ENCODE results near the gene CRTC1.

The CRTC1 gene

DNA sequence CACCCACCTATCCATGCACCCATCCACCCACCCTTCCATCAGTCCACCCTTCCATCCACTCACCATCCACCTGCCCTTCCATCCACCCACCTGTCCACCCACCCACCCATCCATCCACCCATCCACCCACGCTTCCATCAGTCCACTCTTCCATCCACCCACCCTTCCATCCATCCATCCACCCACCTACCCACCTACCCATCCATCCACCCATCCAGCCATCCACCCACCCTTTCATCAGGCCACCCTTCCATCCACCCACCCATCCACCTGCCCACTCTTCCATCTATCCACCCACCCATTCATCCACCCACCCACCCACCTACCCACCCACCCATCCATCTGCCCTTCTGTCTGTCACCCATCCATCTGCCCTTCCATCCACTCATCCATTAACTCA, 29.6 kb upstream of the CRTC1 start:
- DNase-seq (ENCODE audit: low read depth), result no peak

DNA sequence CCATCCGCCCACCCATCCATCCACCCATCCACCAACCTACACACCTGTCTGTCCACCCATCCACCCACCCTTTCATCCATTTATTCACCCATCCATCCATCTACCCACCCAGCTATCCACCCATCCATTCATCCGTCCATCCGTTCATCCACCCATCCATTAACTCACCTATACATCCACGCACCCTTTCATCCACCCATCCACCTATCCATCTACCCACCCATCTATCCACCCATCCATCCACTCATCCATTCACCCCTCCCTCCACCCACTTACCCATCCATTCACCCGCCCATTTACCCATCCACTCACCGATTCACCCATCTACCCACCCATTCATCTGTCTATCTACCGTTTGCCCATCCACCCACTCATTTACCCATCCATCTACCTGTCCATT, 29.0 kb upstream of the CRTC1 start:
- no peak for DNase-seq (ENCODE audit: low read depth)

DNA sequence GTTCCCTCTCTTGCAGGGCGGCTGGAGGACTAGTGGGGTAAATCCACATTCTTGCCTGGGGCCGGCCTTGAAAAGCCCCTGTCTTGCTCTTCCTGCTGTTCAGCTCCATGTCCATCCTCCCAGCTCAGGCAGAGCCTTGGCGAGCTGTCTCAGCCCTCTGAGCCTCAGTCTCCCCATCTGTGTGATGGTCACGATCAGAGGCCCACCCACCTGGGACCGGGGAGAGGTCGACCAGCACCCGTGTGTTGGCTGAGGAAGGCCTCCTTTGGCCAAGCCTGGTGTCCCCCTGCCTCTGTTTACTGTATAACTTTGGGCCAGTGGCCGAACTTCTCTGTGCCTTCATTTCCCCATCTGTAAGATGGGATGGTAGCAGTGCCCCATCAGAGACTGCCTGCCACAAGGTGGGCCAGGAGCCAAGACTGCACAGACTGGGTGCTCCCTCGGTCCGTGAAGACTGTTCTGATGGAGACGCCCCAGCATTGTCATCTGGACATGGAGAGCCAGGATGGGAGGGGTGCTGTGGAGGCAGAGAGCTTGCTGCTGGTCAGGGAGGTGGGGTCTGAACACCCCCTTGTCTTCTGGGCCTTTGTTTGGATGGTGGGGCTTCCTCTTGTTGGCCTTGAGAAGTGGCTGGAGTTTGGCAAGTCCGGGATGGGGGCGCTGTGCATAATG, 28.2 kb upstream of the CRTC1 start:
- no peak for DNase-seq (ENCODE audit: low read depth)

DNA sequence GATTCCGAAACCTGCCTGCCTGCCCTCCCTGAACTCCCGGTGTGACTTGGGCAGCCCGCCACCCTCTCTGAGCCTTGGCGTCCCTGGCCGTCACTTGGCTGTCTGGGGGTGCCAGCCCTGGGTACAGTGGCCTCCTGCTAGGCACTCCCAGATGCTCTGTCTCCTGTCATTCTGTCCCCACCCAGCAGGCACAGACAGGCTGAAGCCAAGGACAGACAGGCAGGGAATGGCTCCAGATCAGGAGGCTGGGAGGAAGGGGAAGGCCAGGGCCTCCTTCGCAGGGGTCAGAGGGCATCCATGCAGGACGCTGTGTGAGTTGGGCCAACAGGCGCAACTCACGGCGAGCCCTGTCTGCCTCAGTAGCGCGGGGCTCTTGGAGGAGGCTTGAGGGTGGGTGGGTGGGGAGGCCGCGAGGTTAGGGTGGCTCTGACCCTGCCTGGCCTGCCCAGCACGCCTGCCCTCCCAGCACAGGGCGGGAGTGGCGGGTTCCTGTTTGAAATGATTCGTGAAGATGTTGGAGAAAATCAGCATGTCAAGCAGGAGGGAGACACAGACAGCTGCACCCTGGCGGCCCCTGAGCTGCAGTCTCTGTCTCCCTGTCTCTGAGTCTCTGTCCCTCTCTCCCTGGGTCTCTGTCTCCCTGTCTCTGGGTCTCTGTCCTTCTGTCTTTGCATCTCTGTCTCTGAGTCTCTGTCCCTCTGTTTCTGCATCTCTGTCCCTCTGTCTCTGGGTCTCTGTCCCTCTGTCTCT, 27.0 kb upstream of the CRTC1 start:
- DNase-seq (ENCODE audit: low read depth), result no peak

DNA sequence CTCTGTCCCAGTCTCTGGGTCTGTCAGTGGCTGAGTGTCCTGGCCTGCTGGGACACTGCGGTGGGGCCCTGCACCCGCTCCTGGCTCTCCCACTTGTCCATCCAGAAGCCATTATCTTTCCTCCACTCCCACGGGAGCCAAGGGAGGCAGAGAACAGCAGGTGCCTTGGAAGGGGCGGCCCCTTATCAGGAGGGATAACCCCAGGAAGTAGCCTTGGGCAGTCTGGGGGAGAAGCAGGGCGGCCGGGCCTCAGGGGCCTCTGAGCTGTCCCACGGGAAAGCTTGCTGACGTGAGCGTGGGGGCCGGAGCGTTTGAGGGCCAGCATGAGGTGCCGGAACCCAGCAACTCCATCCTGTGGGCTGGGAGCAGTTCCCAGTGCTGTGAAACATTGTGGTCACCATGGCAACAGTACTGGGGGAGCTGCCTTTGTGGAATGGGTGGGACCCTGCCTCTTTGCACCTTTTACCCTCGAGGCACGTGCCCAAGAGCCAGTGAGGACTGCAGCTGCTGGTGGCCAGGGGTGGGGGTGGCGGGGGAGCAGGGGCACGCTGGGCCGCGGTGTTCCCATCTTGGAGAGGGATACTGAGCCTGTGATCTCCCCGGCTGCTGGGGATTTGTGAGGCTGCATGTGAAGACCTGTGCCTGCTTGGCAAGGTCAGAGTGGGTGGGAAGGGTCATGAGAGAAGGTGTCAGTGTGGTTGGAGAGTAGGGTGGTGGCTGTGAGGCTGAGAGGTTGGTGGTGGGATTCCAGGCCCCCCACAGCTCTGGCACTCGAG, 25.7 kb upstream of the CRTC1 start:
- no peak for DNase-seq (ENCODE audit: low read depth)

DNA sequence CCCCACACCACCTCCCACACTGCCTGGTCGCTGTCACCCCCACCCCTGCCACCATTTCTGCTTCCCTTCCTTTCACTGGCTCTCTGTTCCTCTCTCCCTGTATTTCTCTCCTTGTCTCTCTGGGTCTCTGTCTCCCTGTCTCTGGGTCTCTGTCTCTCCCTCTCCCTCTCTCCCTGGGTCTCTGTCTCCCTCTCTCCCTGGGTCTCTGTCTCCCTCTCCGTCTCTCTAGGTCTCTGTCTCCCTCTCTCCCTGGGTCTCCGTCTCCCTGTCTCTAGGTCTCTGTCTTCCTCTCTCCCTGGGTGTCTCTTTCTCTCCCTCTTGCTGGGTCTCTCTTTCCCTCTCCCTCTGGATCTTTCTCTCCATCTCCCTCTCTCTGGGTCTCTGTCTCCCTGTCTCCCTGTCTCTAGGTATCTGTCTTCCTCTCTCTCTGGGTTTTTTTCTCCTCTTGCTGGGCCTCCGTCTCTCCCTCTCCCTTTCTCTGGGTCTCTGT, 25.1 kb upstream of the CRTC1 start:
- DNase-seq (ENCODE audit: low read depth), result no peak

DNA sequence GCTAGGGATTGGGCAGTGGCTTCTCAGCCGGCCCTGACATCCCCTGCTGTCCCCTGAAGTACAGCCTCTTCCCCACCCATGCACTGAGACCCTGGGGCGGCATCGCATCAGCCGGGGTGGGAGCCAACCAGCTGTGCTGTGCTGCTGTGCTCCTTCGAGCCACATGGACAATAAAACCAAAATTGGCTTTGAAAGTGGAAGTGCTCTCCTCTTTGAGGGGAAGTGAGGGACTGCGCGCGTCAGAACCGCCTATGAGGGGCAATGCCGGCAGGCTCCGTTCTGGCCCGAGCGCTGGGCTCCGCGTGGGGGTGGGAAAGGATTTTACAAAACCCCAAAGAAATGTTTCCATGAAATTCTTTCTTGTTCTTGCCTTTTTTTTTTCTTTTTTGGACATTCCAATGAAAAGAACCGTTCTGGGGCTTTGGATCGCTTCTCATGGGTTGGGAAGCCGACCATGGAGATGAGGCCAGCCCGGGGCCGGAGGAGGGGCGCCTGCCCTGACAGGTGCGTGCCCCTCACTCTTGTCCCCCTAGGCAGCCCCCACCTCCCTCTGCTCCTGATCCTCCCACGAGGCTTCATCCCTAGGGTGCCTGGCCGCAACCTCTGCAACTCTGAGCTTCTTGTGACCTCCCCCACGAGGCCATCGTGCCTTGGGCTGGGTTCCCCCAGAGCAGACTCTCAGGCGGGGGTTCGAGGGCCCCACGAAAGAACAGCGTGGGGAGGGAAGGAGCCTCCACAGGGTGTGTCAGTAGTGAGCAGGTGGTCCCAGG, 24.0 kb upstream of the CRTC1 start:
- no peak for DNase-seq (ENCODE audit: low read depth)

DNA sequence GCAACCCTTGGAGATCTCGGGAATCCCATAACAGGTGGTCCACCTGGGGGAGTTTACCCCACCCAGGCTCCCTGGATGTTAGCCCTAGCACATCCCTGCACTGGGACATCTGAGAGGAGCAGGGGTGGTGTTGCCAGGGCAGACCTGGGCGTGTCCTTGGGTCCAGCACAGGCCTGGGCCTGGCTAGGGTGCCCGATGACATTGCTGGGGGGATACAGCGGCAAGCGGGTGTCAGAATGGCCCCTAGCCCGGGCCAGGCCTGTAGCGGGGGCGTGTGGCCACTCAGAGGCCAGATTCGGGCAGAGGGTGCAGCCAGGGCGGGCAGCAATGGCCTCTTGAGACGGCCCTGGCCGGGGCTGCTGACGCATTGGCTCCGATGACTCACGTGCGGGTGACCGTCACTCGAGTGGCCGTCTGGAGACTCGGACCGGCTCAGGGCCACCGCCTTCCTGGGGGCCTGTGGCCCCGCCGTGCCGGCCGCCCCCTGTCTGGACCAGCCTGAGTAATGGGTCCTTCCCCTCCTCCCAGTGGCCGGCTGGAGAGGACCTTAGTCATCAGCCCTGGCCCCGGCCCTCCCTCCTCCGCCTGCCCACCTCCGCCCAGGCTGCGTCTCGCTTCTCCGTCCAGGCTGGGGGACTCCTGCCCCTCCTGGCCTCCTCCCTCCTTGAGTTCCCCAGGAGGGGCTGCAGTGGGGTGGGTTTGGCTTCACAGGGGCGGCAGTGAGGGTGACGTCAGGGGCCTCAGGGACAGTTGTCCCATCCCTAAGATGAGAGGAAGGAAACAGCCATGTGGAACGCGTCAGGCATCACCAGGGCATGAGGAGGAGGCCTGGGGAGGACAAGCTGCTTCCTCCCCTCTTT, 23.2 kb upstream of the CRTC1 start:
- DNase-seq (ENCODE audit: low read depth), result no peak

DNA sequence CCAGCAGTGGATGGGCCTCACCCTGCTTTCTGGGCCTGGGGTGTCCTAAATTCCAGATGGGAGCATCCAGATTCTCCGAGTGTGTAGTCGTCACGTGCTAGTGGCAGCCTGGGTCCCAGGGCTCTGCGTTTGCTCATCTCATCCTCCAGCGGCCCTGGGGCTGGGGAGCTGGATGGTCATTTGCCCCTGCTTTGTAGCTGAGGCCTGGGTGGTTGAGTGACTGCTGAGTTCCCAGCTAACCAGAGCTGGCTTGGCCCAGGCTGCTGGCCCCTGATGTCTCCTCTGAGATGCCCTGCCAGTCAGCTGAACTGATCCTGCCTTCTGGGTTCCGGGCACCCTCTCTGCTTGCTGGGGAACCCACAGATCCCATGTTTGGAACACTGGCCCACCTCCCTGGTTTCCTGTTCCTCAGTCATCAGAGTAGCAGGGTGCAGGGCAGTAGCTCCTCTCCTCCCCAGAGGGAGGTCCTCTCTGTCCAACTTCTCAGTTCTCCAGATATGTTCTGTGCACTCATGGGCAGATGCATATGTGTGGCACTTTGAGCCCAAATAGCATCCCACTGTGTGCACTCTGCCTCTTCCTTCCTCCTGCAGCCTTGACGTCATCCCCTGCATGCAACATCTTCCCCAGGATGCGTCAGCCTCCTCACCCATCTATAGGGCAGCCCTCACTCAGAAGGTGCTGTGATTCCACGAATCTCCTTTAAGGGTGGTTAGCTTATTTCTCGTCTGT, 22.4 kb upstream of the CRTC1 start:
- no peak for DNase-seq (ENCODE audit: low read depth)

DNA sequence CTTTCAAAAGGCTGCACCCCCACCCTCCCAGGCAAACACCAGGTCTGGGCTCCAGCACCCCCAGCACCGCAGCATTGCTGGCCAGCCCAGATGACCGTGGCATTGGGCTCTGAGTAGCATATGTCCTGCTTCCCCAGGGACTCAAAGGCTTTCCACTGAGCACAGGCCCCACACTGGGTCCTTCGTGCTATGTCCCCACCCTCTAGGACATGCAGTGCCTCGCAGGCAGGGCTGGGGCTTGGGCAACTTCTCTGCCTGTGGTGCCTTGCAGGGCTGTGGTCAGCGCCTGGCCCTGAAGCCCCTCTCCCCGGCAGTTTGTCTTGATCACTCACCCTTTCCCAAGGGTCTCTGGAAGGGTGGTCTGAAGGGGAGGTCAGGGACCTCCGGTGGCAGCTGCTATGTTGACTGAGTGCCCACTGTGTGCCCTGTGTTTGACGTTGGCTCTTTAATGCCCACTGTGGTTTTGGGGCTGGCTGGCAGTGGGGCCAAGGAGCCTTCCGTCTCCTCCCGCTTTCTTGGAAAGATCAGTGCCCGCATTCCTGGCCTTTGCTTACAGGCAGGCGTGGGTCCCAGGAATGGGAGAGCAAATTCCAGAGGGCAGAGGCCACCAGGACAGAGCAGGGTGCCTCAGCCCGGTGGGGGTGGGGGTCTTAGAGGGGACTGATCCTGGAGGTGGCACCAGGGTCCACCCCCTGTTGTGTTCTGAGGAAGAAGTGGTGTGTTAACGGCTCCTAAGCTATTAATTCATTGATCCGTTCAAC, 20.3 kb upstream of the CRTC1 start:
- DNase-seq (ENCODE audit: low read depth), result no peak

DNA sequence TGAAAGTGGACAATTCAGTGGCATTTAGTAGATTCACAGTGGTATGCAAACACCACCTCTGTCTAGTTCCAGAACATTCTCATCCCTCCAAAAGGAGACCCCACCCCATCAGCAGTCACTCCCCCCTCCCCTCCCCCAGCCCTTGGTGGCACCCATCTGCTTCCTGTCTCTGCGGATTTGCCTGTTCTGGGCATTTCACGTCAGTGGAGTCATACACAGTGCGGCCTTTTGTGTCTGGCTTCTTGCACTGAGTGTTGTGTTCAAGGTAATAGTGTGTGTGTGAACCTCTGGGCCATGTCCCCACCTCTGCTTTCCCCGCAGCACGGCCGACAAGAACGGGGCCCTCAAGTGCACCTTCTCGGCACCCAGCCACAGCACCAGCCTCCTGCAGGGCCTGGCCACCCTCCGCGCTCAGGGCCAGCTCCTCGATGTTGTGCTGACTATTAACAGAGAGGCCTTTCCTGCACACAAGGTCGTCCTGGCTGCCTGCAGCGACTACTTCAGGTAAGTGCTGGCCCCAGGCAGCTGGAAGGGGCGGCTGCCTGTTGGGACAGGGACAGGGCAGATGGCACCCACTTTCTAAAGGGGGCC, 19.4 kb upstream of the CRTC1 start:
- DNase-seq (ENCODE audit: low read depth), result no peak

DNA sequence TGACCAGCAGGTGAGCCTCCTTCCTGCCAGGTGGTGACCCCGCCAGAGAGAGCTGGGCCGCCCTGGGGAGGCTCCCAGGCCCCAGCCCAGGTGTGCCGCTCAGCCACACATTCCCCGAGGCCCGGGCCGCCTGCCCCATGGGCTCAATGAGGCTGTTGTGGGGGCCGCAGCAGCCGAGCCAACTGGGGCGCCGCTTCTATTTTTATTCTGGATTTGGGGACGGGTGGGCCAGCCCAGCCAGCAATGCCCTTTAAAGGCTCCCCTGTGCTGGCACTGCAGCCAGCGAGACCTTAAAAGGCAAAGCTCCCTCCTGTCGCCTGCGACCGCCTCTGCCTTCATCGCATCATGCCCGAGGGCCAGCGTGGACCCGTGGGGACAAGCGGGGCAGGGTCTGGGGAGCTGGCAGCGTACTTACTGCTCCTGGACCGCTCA, 17.7 kb upstream of the CRTC1 start:
- DNase-seq (ENCODE audit: low read depth), result no peak

DNA sequence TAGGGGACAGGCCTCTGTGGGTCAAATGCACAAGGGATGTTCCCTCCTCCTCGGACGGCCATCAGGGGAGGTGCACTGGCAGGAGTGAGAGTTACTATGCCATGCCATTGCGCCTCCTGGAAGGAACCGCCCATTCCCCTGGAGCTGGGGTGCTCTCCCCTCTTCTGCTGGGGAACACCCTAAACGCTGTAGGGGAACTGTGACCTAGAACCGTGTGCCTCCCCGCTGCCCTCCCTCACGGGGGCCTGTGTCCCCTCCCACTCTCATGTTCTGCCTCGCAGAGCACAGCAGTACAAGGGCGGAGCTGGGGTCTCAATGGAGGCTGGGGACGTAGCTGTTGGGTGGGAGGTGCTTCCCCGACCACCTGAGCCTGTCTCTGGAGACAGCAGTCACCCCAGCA, 17.2 kb upstream of the CRTC1 start:
- no peak for DNase-seq (ENCODE audit: low read depth)

DNA sequence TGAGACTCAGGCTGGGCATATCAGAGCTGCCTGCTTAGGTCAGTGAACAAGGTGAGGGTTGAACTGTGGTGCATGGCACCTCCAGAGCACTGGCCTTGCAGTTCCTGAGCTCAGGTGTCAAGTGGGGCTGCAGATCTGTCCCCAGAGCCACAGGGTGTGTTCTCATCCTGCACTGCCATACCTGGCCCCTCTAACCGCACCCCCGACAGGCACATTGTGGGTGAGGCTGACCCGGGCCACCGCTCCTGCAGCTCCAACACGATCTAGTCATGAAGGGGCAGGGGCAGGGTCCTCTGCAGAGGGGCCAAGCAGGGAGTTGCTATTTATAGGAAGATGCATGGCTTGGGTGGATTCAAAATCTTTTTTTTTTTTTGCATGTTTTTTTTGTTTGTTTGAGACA, 16.7 kb upstream of the CRTC1 start:
- no peak for DNase-seq (ENCODE audit: low read depth)

DNA sequence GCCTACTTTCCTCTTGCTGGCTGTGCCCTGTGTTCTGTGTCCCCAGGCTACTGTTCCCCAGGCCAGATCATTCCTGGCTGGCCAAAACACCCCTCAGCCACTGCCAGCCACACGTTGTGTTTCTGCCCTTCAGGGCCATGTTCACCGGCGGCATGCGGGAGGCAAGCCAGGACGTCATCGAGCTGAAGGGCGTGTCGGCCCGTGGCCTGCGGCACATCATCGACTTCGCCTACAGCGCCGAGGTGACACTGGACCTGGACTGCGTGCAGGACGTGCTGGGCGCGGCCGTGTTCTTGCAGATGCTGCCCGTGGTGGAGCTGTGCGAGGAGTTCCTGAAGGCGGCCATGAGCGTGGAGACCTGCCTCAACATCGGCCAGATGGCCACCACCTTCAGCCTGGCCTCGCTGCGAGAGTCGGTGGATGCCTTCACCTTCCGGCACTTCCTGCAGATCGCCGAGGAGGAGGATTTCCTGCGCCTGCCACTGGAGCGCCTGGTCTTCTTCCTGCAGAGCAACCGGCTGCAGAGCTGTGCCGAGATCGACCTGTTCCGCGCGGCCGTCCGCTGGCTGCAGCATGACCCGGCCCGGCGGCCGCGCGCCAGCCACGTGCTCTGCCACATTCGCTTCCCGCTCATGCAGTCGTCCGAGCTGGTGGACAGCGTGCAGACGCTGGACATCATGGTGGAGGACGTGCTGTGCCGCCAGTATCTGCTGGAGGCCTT, 15.8 kb upstream of the CRTC1 start:
- no peak for DNase-seq (ENCODE audit: low read depth)

DNA sequence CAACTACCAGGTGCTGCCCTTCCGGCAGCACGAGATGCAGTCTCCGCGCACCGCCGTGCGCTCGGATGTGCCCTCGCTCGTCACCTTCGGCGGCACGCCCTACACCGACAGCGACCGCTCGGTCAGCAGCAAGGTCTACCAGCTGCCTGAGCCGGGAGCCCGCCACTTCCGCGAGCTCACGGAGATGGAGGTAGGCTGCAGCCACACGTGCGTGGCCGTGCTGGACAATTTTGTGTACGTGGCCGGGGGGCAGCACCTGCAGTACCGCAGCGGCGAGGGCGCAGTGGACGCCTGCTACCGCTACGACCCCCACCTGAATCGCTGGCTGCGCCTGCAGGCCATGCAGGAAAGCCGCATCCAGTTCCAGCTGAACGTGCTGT, 15.2 kb upstream of the CRTC1 start:
- DNase-seq (ENCODE audit: low read depth), result no peak

DNA sequence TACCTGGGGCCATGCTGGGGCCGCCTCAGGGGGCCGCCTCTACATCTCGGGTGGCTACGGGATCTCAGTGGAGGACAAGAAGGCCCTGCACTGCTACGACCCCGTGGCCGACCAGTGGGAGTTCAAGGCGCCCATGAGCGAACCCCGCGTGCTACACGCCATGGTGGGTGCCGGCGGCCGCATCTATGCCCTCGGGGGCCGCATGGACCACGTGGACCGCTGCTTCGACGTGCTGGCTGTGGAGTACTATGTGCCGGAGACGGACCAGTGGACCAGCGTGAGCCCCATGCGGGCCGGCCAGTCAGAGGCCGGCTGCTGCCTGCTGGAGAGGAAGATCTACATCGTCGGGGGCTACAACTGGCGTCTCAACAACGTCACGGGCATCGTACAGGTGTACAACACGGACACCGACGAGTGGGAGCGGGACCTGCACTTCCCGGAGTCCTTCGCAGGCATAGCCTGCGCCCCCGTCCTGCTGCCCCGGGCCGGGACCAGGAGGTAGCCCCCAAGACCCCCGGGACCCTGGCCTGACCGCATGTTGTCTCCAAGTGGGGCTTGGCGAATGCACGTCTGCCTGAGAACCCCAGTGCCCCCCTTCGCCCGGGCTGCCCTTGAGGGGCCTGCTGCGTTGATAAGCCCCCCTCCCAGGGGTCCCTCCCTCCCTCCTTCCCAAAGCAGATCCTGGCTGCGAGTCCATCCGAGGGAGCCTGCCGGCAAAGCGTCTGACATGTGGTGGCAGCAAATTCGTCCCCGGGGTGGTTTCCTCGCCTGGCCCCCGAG, 14.5 kb upstream of the CRTC1 start:
- DNase-seq (ENCODE audit: low read depth), result no peak

DNA sequence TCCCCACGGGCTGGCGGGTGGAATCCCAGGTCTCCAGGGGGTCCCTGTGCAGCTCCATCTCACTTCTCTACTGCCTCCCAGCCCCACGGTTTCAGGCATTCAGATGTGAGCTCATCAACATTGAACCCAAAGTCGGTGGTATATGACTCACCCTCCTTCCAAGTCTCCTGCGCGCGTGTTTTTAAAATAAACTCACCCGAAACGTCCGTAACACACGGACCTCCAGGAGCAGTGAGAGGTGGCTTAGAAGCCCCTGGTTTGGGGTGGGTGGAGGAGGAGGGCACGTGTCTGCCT, 14.0 kb upstream of the CRTC1 start:
- DNase-seq (ENCODE audit: low read depth), result no peak
